D721Med (cell line): Measurements from ENCODE around the gene AP1M1.

Source experiments
- DNase-seq: peaks from one replicate; pipeline ENCODE4 v3.0.0; 2011; ENCODE audit warnings: low spot score; ENCODE audit not compliant: insufficient read length
- FAIRE-seq: peaks from 2 replicates; lab custom pipeline; 2011; peaks lifted over from hg19 to GRCh38; lab: Jason Lieb, UNC
- TF ChIP-seq, protein P1 (sequence below): IDR thresholded peaks from 2 replicates; pipeline ENCODE4 v1.5.1; 2012; ENCODE audit warnings: mild to moderate bottlenecking, control low read depth; ENCODE audit not compliant: insufficient read depth; ENCODE audit errors: missing control alignments

Gene AP1M1

DNA sequence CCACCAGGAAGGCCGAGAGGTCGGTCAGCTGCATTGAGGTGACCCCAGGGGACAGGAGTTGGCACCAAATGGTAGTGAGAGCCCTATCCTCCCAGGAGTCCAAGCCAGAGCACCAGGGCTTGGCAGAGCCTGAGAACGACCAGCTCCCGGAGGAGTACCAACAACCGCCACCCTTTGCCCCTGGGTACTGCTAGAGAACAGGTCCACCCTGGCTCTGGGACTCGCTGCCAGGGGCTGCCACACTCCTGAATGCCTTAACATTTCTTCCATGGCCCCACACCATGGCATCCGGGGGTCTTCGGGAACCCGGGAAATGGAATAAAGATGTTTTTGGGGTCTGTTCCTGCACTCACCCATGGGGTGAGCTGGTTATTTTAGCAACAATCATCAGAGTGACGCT is 40.1 kb upstream of the AP1M1 start:
- FAIRE-seq (no peak), DNase-seq (no peak)
- TF ChIP-seq, protein P1, sequence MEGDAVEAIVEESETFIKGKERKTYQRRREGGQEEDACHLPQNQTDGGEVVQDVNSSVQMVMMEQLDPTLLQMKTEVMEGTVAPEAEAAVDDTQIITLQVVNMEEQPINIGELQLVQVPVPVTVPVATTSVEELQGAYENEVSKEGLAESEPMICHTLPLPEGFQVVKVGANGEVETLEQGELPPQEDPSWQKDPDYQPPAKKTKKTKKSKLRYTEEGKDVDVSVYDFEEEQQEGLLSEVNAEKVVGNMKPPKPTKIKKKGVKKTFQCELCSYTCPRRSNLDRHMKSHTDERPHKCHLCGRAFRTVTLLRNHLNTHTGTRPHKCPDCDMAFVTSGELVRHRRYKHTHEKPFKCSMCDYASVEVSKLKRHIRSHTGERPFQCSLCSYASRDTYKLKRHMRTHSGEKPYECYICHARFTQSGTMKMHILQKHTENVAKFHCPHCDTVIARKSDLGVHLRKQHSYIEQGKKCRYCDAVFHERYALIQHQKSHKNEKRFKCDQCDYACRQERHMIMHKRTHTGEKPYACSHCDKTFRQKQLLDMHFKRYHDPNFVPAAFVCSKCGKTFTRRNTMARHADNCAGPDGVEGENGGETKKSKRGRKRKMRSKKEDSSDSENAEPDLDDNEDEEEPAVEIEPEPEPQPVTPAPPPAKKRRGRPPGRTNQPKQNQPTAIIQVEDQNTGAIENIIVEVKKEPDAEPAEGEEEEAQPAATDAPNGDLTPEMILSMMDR = no peak

DNA sequence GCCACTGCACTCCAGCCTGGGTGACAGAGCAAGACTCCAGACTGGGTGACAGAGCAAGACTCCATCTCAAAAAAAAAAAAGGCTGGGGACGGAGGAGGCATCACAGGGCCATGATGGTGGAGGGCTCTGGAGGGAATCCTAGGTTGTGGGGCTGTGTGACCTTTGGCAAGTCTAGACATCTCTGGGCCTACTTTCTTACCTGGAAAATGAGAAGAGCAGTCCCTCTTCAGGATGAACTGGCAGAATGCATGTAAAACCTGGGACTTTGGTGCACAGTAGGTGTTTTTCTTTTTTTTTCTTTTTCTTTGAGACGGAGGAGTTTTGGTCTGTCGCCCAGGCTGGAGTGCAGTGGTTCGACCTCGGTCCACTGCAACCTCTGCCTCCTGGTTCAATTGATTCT is 38.1 kb upstream of the AP1M1 start:
- no peak for FAIRE-seq
- TF ChIP-seq, protein P1 = no peak
- DNase-seq = no peak

DNA sequence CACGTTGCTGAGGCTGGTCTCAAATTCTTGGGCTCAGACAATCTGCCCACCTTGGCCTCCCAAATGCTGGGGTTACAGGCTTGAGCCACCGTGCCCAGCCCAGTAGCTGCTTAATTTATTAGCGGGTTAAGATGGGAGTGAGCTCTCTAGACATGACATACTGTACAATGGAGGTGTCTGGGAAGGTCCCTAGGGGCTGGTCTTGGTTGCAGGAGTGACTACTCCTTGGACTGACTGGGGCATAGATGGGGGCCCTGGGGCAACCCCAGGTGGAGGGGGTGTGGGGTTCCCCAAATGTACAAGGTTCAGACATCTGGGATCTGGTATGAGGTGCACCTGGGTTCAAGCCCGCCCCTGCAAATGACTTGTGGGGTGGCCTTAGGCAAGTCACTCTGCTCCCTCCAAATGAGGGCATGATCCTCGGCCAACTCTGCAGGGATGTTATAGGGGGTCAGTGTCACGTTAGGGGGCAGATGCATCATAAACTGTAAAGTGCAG is 37.2 kb upstream of the AP1M1 start:
- TF ChIP-seq, protein P1 = no peak
- no peak for DNase-seq
- no peak for FAIRE-seq

DNA sequence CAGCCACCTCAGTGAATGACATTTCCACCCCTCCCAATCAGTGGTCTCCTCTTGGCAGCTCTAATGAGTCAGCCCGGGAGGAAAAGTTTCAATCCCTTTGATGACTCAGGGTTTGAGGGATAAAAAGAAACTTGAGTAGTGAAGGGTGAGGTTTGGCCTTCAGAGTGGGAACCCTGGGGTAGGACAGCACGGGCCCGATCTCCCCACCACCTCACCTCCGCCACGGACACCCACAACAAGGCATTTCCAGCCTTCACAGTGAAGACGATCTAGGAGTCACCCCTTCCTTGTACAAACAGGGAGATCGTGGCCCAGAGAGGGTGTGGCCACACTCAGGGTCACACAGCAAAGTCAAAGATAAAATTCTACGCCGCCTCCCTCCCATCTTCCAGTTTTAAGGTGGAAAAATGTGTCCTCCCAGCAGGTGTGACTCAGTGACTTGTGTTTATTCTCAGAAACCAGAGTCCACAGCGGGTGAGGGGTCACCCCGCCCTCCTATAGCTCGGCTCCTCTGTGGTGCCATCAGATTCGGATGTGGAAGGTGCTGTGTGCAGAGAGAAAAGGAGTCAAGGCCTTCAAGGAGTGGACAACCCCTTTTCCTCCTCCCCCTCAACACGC is 36.7 kb upstream of the AP1M1 start:
- FAIRE-seq (no peak), DNase-seq (no peak)
- TF ChIP-seq, protein P1 = no peak

DNA sequence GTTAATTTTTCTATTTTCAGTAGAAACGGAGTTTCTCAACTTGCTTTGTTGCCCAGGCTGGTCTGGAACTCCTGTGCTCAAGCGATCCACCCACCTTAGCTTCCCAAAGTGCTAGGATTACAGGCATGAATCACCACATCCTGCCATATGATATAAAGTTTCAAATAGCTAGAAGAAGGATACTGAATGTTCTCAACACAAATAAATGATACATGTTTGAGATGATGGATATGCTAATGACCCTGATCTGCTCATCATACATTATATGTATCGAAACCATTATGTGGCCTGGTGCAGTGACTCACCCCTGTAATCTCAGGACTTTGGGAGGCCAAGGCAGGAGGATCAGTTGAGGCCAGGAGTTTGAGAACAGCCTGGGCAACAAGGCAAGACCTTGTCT is 35.9 kb upstream of the AP1M1 start:
- no peak for DNase-seq
- no peak for FAIRE-seq
- TF ChIP-seq, protein P1 = no peak

DNA sequence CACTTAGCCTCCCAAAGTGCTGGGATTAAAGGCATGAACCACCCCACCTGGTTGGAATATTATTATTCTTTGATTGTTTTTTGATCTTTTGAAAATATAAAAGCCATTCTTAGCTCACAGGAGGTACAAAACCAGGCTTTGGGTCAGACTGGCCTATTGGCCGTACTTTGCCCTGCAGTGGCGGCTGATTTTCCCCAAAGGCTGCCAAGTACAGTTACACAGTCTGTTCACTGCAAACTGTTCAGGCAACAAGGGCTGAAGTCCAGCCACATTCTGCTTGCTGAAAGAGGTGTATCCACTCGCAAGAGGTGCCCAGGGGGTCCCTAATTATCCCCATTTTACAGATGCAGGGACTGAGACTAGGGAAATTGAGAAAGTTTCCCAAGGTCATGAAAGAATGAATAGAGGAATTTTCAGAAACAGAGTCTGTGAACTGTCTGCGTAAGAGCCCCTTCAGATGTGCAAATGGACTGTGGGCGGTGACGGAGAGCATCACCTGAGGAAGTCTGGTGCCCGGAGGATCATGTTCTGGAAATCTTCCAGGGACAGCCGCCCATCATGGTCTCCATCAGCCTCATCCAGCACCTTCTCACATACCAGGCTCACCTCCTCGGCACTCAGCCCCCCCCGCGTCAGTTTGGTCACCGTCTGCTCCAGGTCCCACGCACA is 33.4 kb upstream of the AP1M1 start:
- no peak for DNase-seq
- TF ChIP-seq, protein P1 = no peak
- FAIRE-seq = no peak

DNA sequence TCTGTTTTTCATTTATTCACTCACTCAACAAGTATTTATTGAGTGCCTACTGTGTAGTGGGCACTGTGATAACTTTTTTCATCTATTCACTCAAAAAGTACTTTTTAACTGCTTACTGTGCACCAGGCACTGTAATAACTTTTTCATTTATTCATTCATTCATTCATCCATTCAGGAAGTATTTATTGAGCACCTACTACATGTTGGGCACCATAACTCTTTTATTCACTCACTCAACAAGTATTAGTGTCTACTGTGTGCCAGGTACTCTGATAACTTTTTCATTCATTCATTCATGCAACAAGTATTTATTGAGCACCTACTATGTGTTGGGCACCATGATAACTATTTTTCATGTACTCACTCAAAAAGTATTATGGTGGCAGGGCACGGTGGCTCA is 31.3 kb upstream of the AP1M1 start:
- TF ChIP-seq, protein P1 = no peak
- FAIRE-seq (no peak), DNase-seq (no peak)
